ENCODE results near the gene RALGAPB.
"Not testable (repeated sequence)": the region's sequence is repeated elsewhere in the genome, so short reads cannot be mapped to it uniquely, and the experiment has no call there.

RALGAPB gene

DNA sequence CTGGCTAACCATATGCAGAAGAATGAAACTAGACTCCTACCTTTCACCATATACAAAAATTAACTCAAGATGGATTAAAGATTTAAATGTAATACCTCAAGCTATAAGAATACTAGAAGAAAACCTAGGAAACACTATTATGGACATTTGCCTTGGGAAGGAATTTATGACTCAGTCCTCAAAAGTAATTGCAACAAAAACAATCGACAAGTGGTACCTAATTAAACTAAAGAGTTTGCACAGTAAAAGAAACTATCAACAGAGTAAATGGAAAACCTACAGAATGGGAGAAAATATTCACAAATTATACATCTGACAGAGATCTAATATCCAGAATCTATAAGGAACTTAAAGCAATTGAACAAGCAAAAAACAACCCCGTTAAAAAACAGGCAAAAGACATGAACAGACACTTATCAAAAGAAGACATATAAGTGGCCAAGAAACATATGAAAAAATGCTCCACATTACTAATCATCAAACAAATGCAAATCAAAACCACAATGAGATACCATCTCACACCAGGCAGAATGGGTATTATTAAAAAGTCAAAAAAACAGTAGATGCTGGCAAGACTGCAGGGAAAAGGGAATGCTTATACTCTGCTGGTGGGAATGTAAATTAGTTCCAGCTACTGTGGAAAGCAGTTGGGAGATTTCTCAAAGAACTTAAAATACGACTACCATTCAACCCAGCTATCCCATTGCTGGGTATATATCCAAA, 31.9 kb downstream of the RALGAPB start:
- peaks cover 3% of the 10 kb centered on the region for H3K36me3 ChIP-seq (ENCODE audit: control insufficient read depth, insufficient read depth, low read length)
- H3K4me3 ChIP-seq (ENCODE audit: low read depth, low read length) = no peak overlapping the region
- no peaks in the 10 kb centered on the region for H3K4me1 ChIP-seq (ENCODE audit: control insufficient read depth, insufficient read depth, low read length)
- no peaks in the 10 kb centered on the region for H3K9me3 ChIP-seq (ENCODE audit: control insufficient read depth, insufficient read depth, low read length)
- H3K27me3 ChIP-seq (ENCODE audit: control insufficient read depth, insufficient read depth, low read length) = no peaks in the 10 kb centered on the region
- no peak overlapping the region for H3K9ac ChIP-seq (ENCODE audit: low read depth, low read length)

- Histone ChIP-seq H3K9me3 (ENCODE audit: control insufficient read depth, insufficient read depth, low read length) (no peaks in the 10 kb centered on the region), H3K4me3 (ENCODE audit: low read depth, low read length) (no peak overlapping the region), H3K36me3 (ENCODE audit: control insufficient read depth, insufficient read depth, low read length) (peaks cover 6% of the 10 kb centered on the region), H3K27me3 (ENCODE audit: control insufficient read depth, insufficient read depth, low read length) (no peaks in the 10 kb centered on the region), H3K4me1 (ENCODE audit: control insufficient read depth, insufficient read depth, low read length) (no peaks in the 10 kb centered on the region), H3K9ac (ENCODE audit: low read depth, low read length) (no peak overlapping the region)
These were observed 32.4 kb downstream of the RALGAPB start for GRCh38 chr20:38505091-38505455.

GRCh38 chr20:38511726-38512125, 39.1 kb downstream of the RALGAPB start:
- not testable (repeated sequence) for H3K9me3 ChIP-seq (ENCODE audit: control insufficient read depth, insufficient read depth, low read length); H3K36me3 ChIP-seq (ENCODE audit: control insufficient read depth, insufficient read depth, low read length); H3K9ac ChIP-seq (ENCODE audit: low read depth, low read length); H3K4me3 ChIP-seq (ENCODE audit: low read depth, low read length); H3K4me1 ChIP-seq (ENCODE audit: control insufficient read depth, insufficient read depth, low read length); H3K27me3 ChIP-seq (ENCODE audit: control insufficient read depth, insufficient read depth, low read length)

GRCh38 chr20:38514185-38514584, 41.5 kb downstream of the RALGAPB start:
- H3K9me3 ChIP-seq (ENCODE audit: control insufficient read depth, insufficient read depth, low read length) = no peaks in the 10 kb centered on the region
- no peaks in the 10 kb centered on the region for H3K4me1 ChIP-seq (ENCODE audit: control insufficient read depth, insufficient read depth, low read length)
- no peak overlapping the region for H3K9ac ChIP-seq (ENCODE audit: low read depth, low read length)
- no peaks in the 10 kb centered on the region for H3K27me3 ChIP-seq (ENCODE audit: control insufficient read depth, insufficient read depth, low read length)
- H3K36me3 ChIP-seq (ENCODE audit: control insufficient read depth, insufficient read depth, low read length) = peaks cover 4% of the 10 kb centered on the region
- no peak overlapping the region for H3K4me3 ChIP-seq (ENCODE audit: low read depth, low read length)

DNA sequence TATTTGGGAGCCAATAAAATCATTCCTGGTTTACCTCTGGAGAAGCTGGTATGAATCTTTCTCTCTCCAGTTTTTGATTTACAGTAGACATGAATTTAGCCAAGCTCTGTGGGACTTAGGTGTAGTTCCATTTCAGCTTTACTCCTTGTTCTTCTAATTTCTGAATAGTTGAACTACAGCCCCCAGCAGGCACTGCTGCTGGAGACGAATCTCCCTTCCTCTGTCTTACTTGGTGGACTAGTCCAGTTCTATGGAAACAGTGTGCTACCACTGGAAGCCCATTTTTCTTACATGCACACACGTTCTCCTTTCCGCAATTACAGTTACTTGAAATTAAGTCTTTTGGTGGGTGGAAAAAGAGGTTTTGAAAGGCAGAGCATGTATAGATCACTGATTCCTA, 42.3 kb downstream of the RALGAPB start:
- Histone ChIP-seq H3K36me3 (ENCODE audit: control insufficient read depth, insufficient read depth, low read length) (peaks cover 2% of the 10 kb centered on the region), H3K4me3 (ENCODE audit: low read depth, low read length) (no peak overlapping the region), H3K4me1 (ENCODE audit: control insufficient read depth, insufficient read depth, low read length) (no peaks in the 10 kb centered on the region), H3K9me3 (ENCODE audit: control insufficient read depth, insufficient read depth, low read length) (no peaks in the 10 kb centered on the region), H3K27me3 (ENCODE audit: control insufficient read depth, insufficient read depth, low read length) (no peaks in the 10 kb centered on the region), H3K9ac (ENCODE audit: low read depth, low read length) (no peak overlapping the region)

- Histone ChIP-seq H3K36me3 (ENCODE audit: control insufficient read depth, insufficient read depth, low read length) (no peaks in the 10 kb centered on the region), H3K4me1 (ENCODE audit: control insufficient read depth, insufficient read depth, low read length) (no peaks in the 10 kb centered on the region), H3K4me3 (ENCODE audit: low read depth, low read length) (no peak overlapping the region), H3K9me3 (ENCODE audit: control insufficient read depth, insufficient read depth, low read length) (no peaks in the 10 kb centered on the region), H3K27me3 (ENCODE audit: control insufficient read depth, insufficient read depth, low read length) (no peaks in the 10 kb centered on the region), H3K9ac (ENCODE audit: low read depth, low read length) (no peak overlapping the region)
These were observed 43.0 kb downstream of the RALGAPB start for GRCh38 chr20:38515631-38516030.

- Histone ChIP-seq H3K9me3 (ENCODE audit: control insufficient read depth, insufficient read depth, low read length) (no peaks in the 10 kb centered on the region), H3K9ac (ENCODE audit: low read depth, low read length) (no peak overlapping the region), H3K27me3 (ENCODE audit: control insufficient read depth, insufficient read depth, low read length) (no peaks in the 10 kb centered on the region), H3K4me3 (ENCODE audit: low read depth, low read length) (no peak overlapping the region), H3K4me1 (ENCODE audit: control insufficient read depth, insufficient read depth, low read length) (no peaks in the 10 kb centered on the region), H3K36me3 (ENCODE audit: control insufficient read depth, insufficient read depth, low read length) (no peaks in the 10 kb centered on the region)
These were observed 46.8 kb downstream of the RALGAPB start for GRCh38 chr20:38519426-38519825.

- H3K9me3 ChIP-seq (ENCODE audit: control insufficient read depth, insufficient read depth, low read length) = no peaks in the 10 kb centered on the region
- no peaks in the 10 kb centered on the region for H3K36me3 ChIP-seq (ENCODE audit: control insufficient read depth, insufficient read depth, low read length)
These were observed 47.6 kb downstream of the RALGAPB start for GRCh38 chr20:38520261-38520660.

DNA sequence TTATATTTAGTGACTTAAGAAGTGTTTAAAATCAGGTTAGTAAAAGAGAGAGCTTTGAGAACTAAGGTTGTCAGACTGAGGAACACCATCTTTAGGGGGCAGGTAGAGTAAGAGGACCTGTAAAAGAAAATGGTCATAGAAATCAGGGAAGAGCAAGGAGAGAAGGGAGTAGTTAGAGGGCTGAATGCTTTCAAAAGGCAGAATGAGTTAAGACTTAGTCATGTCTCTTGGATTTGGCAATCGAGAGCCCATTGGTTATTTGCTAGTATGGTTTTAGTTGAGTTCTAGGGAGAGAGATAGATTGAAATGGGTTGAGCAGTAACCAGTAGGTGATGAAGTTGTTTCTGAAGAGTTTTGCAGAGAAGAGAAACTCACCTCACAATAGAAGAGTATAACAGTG, 51.1 kb downstream of the RALGAPB start:
- no peak overlapping the region for H3K4me3 ChIP-seq (ENCODE audit: low read depth, low read length)
- no peaks in the 10 kb centered on the region for H3K27me3 ChIP-seq (ENCODE audit: control insufficient read depth, insufficient read depth, low read length)
- no peaks in the 10 kb centered on the region for H3K36me3 ChIP-seq (ENCODE audit: control insufficient read depth, insufficient read depth, low read length)
- H3K4me1 ChIP-seq (ENCODE audit: control insufficient read depth, insufficient read depth, low read length) = no peaks in the 10 kb centered on the region
- no peak overlapping the region for H3K9ac ChIP-seq (ENCODE audit: low read depth, low read length)
- H3K9me3 ChIP-seq (ENCODE audit: control insufficient read depth, insufficient read depth, low read length) = no peaks in the 10 kb centered on the region

More at GRCh38 chr20:38520261-38520660, 47.6 kb downstream of the RALGAPB start:
- no peaks in the 10 kb centered on the region for H3K4me1 ChIP-seq (ENCODE audit: control insufficient read depth, insufficient read depth, low read length)
- no peak overlapping the region for H3K9ac ChIP-seq (ENCODE audit: low read depth, low read length)
- H3K27me3 ChIP-seq (ENCODE audit: control insufficient read depth, insufficient read depth, low read length) = no peaks in the 10 kb centered on the region
- H3K4me3 ChIP-seq (ENCODE audit: low read depth, low read length) = no peak overlapping the region

DNA sequence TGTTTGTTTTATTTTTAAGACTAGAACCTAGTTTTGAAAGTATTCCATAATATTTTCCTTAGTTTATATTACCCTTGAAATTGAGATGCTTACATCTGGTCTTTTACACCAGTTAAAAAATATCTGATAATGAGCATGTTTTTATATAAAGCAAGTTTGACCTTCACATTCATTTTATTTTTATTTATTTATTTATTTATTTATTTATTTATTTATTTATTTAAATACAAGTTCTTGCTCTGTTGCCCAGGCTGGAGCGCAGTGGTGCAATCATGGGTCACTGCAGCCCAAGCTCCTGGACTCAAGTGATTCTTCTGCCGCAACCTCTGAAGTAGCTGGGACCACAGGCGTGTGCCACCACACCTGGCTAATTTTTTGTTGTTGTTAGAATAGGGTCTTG, 55.5 kb downstream of the RALGAPB start:
- Histone ChIP-seq H3K4me1 (ENCODE audit: control insufficient read depth, insufficient read depth, low read length) (no peaks in the 10 kb centered on the region), H3K9me3 (ENCODE audit: control insufficient read depth, insufficient read depth, low read length) (no peaks in the 10 kb centered on the region), H3K27me3 (ENCODE audit: control insufficient read depth, insufficient read depth, low read length) (no peaks in the 10 kb centered on the region), H3K36me3 (ENCODE audit: control insufficient read depth, insufficient read depth, low read length) (no peaks in the 10 kb centered on the region), H3K4me3 (ENCODE audit: low read depth, low read length) (no peak overlapping the region), H3K9ac (ENCODE audit: low read depth, low read length) (no peak overlapping the region)

- Histone ChIP-seq H3K36me3 (ENCODE audit: control insufficient read depth, insufficient read depth, low read length) (peaks cover 11% of the 10 kb centered on the region), H3K9me3 (ENCODE audit: control insufficient read depth, insufficient read depth, low read length) (no peaks in the 10 kb centered on the region), H3K4me1 (ENCODE audit: control insufficient read depth, insufficient read depth, low read length) (no peaks in the 10 kb centered on the region), H3K27me3 (ENCODE audit: control insufficient read depth, insufficient read depth, low read length) (no peaks in the 10 kb centered on the region), H3K4me3 (ENCODE audit: low read depth, low read length) (no peak overlapping the region), H3K9ac (ENCODE audit: low read depth, low read length) (no peak overlapping the region)
These were observed 58.4 kb downstream of the RALGAPB start for GRCh38 chr20:38531021-38531420.

GRCh38 chr20:38534756-38535155, 62.1 kb downstream of the RALGAPB start:
- Histone ChIP-seq H3K4me3 (ENCODE audit: low read depth, low read length) (no peak overlapping the region), H3K4me1 (ENCODE audit: control insufficient read depth, insufficient read depth, low read length) (no peaks in the 10 kb centered on the region), H3K9ac (ENCODE audit: low read depth, low read length) (no peak overlapping the region), H3K9me3 (ENCODE audit: control insufficient read depth, insufficient read depth, low read length) (no peaks in the 10 kb centered on the region), H3K36me3 (ENCODE audit: control insufficient read depth, insufficient read depth, low read length) (peaks cover 12% of the 10 kb centered on the region), H3K27me3 (ENCODE audit: control insufficient read depth, insufficient read depth, low read length) (no peaks in the 10 kb centered on the region)

Data from iPS-15b (cell line).